Skeletal muscle tissue (tissue), 4 donors: ENCODE results near the gene PKD1. TPM values are rescaled to one million over a fixed set of nuclear protein-coding genes. Genes with fewer than 3 reads are reported as not detected.

Experiments used
- H3K27ac ChIP-seq: one replicate; pipeline ENCODE4 v1.7.0; 2013; ENCODE audit warnings: mild to moderate bottlenecking, low read depth, low read length, inconsistent platforms
- H3K27me3 ChIP-seq, 3 donors: one replicate each; pipeline ENCODE4 v1.7.0; 2013; ENCODE audit warnings: low read length in 3 of 3; ENCODE audit not compliant: control insufficient read depth in 3 of 3, insufficient read depth in 3 of 3
- H3K36me3 ChIP-seq, 3 donors: one replicate each; pipeline ENCODE4 v1.7.0; 2013; ENCODE audit warnings: low read length in 3 of 3; ENCODE audit not compliant: control insufficient read depth in 3 of 3, insufficient read depth in 3 of 3
- H3K4me1 ChIP-seq, 3 donors: one replicate each; pipeline ENCODE4 v1.7.0; 2013; ENCODE audit warnings: low read length in 3 of 3, mild to moderate bottlenecking in 3 of 3; ENCODE audit not compliant: control insufficient read depth in 3 of 3, insufficient read depth in 3 of 3
- H3K4me3 ChIP-seq, 3 donors: one replicate each; pipeline ENCODE4 v1.7.0; 2013; ENCODE audit warnings: low read length in 3 of 3
- H3K9ac ChIP-seq, 3 donors: one replicate each; pipeline ENCODE4 v1.7.0; 2013; ENCODE audit warnings: low read length in 3 of 3, mild to moderate bottlenecking in 3 of 3, moderate library complexity in 2 of 3, low read depth in 1 of 3
- H3K9me3 ChIP-seq, 3 donors: one replicate each; pipeline ENCODE4 v1.7.0; 2013; ENCODE audit warnings: low read length in 3 of 3; ENCODE audit not compliant: control insufficient read depth in 3 of 3
- total RNA-seq: library from RNA; depleted of rRNA; stranded (reverse); fragments of >200 nt; gene quantifications from one replicate; pipeline ENCODE4 v1.2.3, GENCODE V29; 2014
- donor health status: Osteomylitis.

The PKD1 gene
- total RNA-seq, 1 donor from 2014 or later, result 88.7 TPM

- H3K27me3 ChIP-seq, result no peaks in the 10 kb centered on the region
- no peaks in the 10 kb centered on the region for H3K9me3 ChIP-seq
- peaks cover 9 to 17% (median 11%) of the 10 kb centered on the region in 3 donors for H3K4me1 ChIP-seq
- no peak overlapping the region for H3K27ac ChIP-seq
- no peak overlapping the region for H3K9ac ChIP-seq
- no peak overlapping the region for H3K4me3 ChIP-seq
- peaks cover 52 to 71% (median 57%) of the 10 kb centered on the region in 3 donors for H3K36me3 ChIP-seq
These were observed 50.6 kb downstream of the PKD1 start for GRCh38 chr16:2084895-2085625.

- no peaks in the 10 kb centered on the region for H3K9me3 ChIP-seq
- no peak overlapping the region for H3K4me3 ChIP-seq
- H3K36me3 ChIP-seq, result peaks cover 55 to 69% (median 56%) of the 10 kb centered on the region in 3 donors
- H3K4me1 ChIP-seq, result peaks cover 0 to 8% (median 1%) of the 10 kb centered on the region in 3 donors
- no peak overlapping the region for H3K27ac ChIP-seq
- no peak overlapping the region for H3K9ac ChIP-seq
- no peaks in the 10 kb centered on the region for H3K27me3 ChIP-seq
These were observed 51.6 kb downstream of the PKD1 start for GRCh38 chr16:2083876-2084780.

- H3K27ac ChIP-seq, result no peak overlapping the region
- no peaks in the 10 kb centered on the region for H3K9me3 ChIP-seq
- no peak overlapping the region for H3K4me3 ChIP-seq
- H3K36me3 ChIP-seq, result peaks cover 55 to 70% (median 56%) of the 10 kb centered on the region in 3 donors
- no peak overlapping the region for H3K9ac ChIP-seq
- peaks cover 0 to 5% (median 0%) of the 10 kb centered on the region in 3 donors for H3K4me1 ChIP-seq
- H3K27me3 ChIP-seq, result no peaks in the 10 kb centered on the region
These were observed 52.3 kb downstream of the PKD1 start for GRCh38 chr16:2083409-2083808.

GRCh38 chr16:2082983-2083364 lies 52.7 kb downstream of the PKD1 start:
- H3K4me1 ChIP-seq, result peaks cover 0 to 5% (median 0%) of the 10 kb centered on the region in 3 donors
- H3K9me3 ChIP-seq, result no peaks in the 10 kb centered on the region
- no peak overlapping the region for H3K4me3 ChIP-seq
- H3K9ac ChIP-seq, result no peak overlapping the region
- H3K27ac ChIP-seq, result no peak overlapping the region
- H3K27me3 ChIP-seq, result no peaks in the 10 kb centered on the region
- H3K36me3 ChIP-seq, result peaks cover 53 to 66% (median 55%) of the 10 kb centered on the region in 3 donors

- H3K9me3 ChIP-seq, result no peaks in the 10 kb centered on the region
- H3K9ac ChIP-seq, result no peak overlapping the region
- H3K4me1 ChIP-seq, result peaks cover 0 to 5% (median 0%) of the 10 kb centered on the region in 3 donors
- peaks cover 51 to 61% (median 53%) of the 10 kb centered on the region in 3 donors for H3K36me3 ChIP-seq
- no peak overlapping the region for H3K27ac ChIP-seq
- H3K4me3 ChIP-seq, result no peak overlapping the region
- no peaks in the 10 kb centered on the region for H3K27me3 ChIP-seq
These were observed 53.3 kb downstream of the PKD1 start for GRCh38 chr16:2082171-2082982.

GRCh38 chr16:2081201-2082084 lies 54.3 kb downstream of the PKD1 start:
- peaks cover 0 to 5% (median 0%) of the 10 kb centered on the region in 3 donors for H3K4me1 ChIP-seq
- H3K27me3 ChIP-seq, result no peaks in the 10 kb centered on the region
- no peaks in the 10 kb centered on the region for H3K9me3 ChIP-seq
- H3K27ac ChIP-seq, result no peak overlapping the region
- H3K9ac ChIP-seq, result no peak overlapping the region
- H3K4me3 ChIP-seq, result no peak overlapping the region
- peaks cover 50 to 59% (median 53%) of the 10 kb centered on the region in 3 donors for H3K36me3 ChIP-seq

- Histone ChIP-seq H3K27ac (no peak overlapping the region), H3K9ac (peak overlapping the region in 1 of 3 donors; percentile 8), H3K4me3 (no peak overlapping the region), H3K4me1 (peaks cover 0 to 5% (median 0%) of the 10 kb centered on the region in 3 donors), H3K36me3 (peaks cover 55 to 57% (median 55%) of the 10 kb centered on the region in 3 donors), H3K9me3 (no peaks in the 10 kb centered on the region), H3K27me3 (no peaks in the 10 kb centered on the region)
These were observed 55.7 kb downstream of the PKD1 start for GRCh38 chr16:2079991-2080390.

GRCh38 chr16:2079311-2079800 lies 56.3 kb downstream of the PKD1 start:
- H3K27me3 ChIP-seq, result no peaks in the 10 kb centered on the region
- H3K9me3 ChIP-seq, result no peaks in the 10 kb centered on the region
- H3K9ac ChIP-seq, result no peak overlapping the region
- no peak overlapping the region for H3K27ac ChIP-seq
- H3K4me3 ChIP-seq, result no peak overlapping the region
- peaks cover 55 to 59% (median 57%) of the 10 kb centered on the region in 3 donors for H3K36me3 ChIP-seq
- peaks cover 0 to 5% (median 0%) of the 10 kb centered on the region in 3 donors for H3K4me1 ChIP-seq

GRCh38 chr16:2078691-2079090 lies 57.0 kb downstream of the PKD1 start:
- Histone ChIP-seq H3K27ac (no peak overlapping the region), H3K36me3 (peaks cover 58 to 64% (median 60%) of the 10 kb centered on the region in 3 donors)

More at GRCh38 chr16:2078691-2079090, 57.0 kb downstream of the PKD1 start:
- no peak overlapping the region for H3K9ac ChIP-seq
- H3K27me3 ChIP-seq, result no peaks in the 10 kb centered on the region
- peaks cover 0 to 3% (median 0%) of the 10 kb centered on the region in 3 donors for H3K4me1 ChIP-seq
- no peaks in the 10 kb centered on the region for H3K9me3 ChIP-seq
- no peak overlapping the region for H3K4me3 ChIP-seq
